ENCODE measurements around the gene PITX1.

GRCh38 chr5:135007749-135008363, 26.2 kb downstream of the PITX1 start:
- TF ChIP-seq CTCF (IDR thresholded peaks at IDR 0.05) = no peak
- no peak for TF ChIP-seq POLR2A (IDR thresholded peaks at IDR 0.05)
- no peak for TF ChIP-seq POLR2AphosphoS5 (IDR thresholded peaks at IDR 0.05)
